Measurements from ENCODE around the gene SAMD10. TPM values are rescaled to one million over a fixed set of nuclear protein-coding genes. Genes with fewer than 3 reads are reported as not detected.
A peak's percentile ranks its signal among the peaks of the same experiment; 100 is the strongest.

Gene SAMD10
- total and polyA plus RNA-seq, 10 of the 15 experiments (the other 5 are each of a cell fraction or from before 2014, with no cell fraction given) = 1.3 to 51.4 (median 17.9) TPM

- ATAC-seq (no peak), DNase-seq (ENCODE audit: low read depth, low spot score) (no peak), FAIRE-seq (no peak)
- Histone ChIP-seq H2AFZ (ENCODE audit: control insufficient read depth, low read depth, low read length) (no peak overlapping the region), H3K36me3 (ENCODE audit: control insufficient read depth in 2 of 2, insufficient read depth in 2 of 2, low read length in 1 of 2) (peaks cover 2 to 17% of the 10 kb centered on the region in 2 experiments; a peak in 3 of 4 replicates), H3K4me2 (ENCODE audit: control insufficient read depth, insufficient read depth) (no peak overlapping the region), H3K9ac (ENCODE audit: control insufficient read depth, insufficient read depth, low read length) (no peak overlapping the region), H3K27ac (ENCODE audit: control insufficient read depth, insufficient read depth) (no peak overlapping the region), H3K27me3 (replicated peaks in 1 of 2; ENCODE audit: control insufficient read depth in 2 of 2, insufficient read depth in 2 of 2, low read length in 1 of 2) (no peaks in the 10 kb centered on the region), H3K4me1 (ENCODE audit: control insufficient read depth, insufficient read depth, low read length) (peaks cover 4% of the 10 kb centered on the region; the same call in 1 of the 2 replicates), H3K9me3 (replicated peaks; ENCODE audit: control insufficient read depth, insufficient read depth, low read length) (no peaks in the 10 kb centered on the region), H4K20me1 (ENCODE audit: control insufficient read depth, insufficient read depth) (no peaks in the 10 kb centered on the region), H3K4me3 (no peak overlapping the region), H3K79me2 (ENCODE audit: control insufficient read depth, insufficient read depth, low read length) (peaks cover 6% of the 10 kb centered on the region)
- ChIA-PET RAD21 (ENCODE audit: unreplicated experiment) (no interaction called here), SMC1A (ENCODE audit: uncharacterized antibody, unreplicated experiment) (interaction anchor here (0.6 kb wide), 1 partner anchor 21 kb away, joined by 3 read pairs; no protein-coding TSS in a partner anchor), POLR2A (no interaction called here), CTCF (no interaction called here)
- in situ Hi-C loops (cut with MboI) (no loop called here), intact Hi-C loops (cut with micrococcal nuclease; ENCODE audit: unreplicated experiment) (no loop called here)
- no TSS peak for BruUV-seq (replicated peaks)
- WGBS (ENCODE audit: insufficient coverage, insufficient replicate concordance, low lambda C conversion rate, missing lambda C conversion rate) = 89% methylated on average over 26 of the region's 27 CpGs
- no peak for TF ChIP-seq MXI1 (IDR thresholded peaks at IDR 0.05; ENCODE audit: low read depth, low read length)
Observed at GRCh38 chr20:63963348-63963741, 16.1 kb downstream of the SAMD10 start.

- intact Hi-C loops (cut with micrococcal nuclease; ENCODE audit: unreplicated experiment) (no loop called here), in situ Hi-C loops (cut with MboI) (no loop called here)
- Histone ChIP-seq H3K27ac (ENCODE audit: control insufficient read depth, insufficient read depth) (no peak overlapping the region), H3K27me3 (replicated peaks in 1 of 2; ENCODE audit: control insufficient read depth in 2 of 2, insufficient read depth in 2 of 2, low read length in 1 of 2) (no peaks in the 10 kb centered on the region), H3K4me3 (no peak overlapping the region), H3K9me3 (replicated peaks; ENCODE audit: control insufficient read depth, insufficient read depth, low read length) (no peaks in the 10 kb centered on the region), H3K4me2 (ENCODE audit: control insufficient read depth, insufficient read depth) (no peak overlapping the region), H3K36me3 (ENCODE audit: control insufficient read depth in 2 of 2, insufficient read depth in 2 of 2, low read length in 1 of 2) (peaks cover 2 to 17% of the 10 kb centered on the region in 2 experiments; a peak in 3 of 4 replicates), H3K9ac (ENCODE audit: control insufficient read depth, insufficient read depth, low read length) (no peak overlapping the region), H3K4me1 (ENCODE audit: control insufficient read depth, insufficient read depth, low read length) (peaks cover 2% of the 10 kb centered on the region; the same call in 1 of the 2 replicates), H3K79me2 (ENCODE audit: control insufficient read depth, insufficient read depth, low read length) (peaks cover under 1% of the 10 kb centered on the region; the same call in 1 of the 2 replicates), H4K20me1 (ENCODE audit: control insufficient read depth, insufficient read depth) (no peaks in the 10 kb centered on the region), H2AFZ (ENCODE audit: control insufficient read depth, low read depth, low read length) (no peak overlapping the region)
- no peak for TF ChIP-seq SPI1 (IDR thresholded peaks at IDR 0.05; ENCODE audit: borderline replicate concordance, insufficient read depth, low read depth, low read length)
- TF ChIP-seq POLR2A (IDR thresholded peaks at IDR 0.05; ENCODE audit: low read depth, low read length) = peak; percentile 33; the same call in 1 of the 2 replicates
- no peak for TF ChIP-seq TCF7 (IDR thresholded peaks at IDR 0.05; ENCODE audit: borderline replicate concordance)
- no peak for TF ChIP-seq KDM1A (IDR thresholded peaks at IDR 0.05; ENCODE audit: borderline replicate concordance)
- TF ChIP-seq NR2C2 (IDR thresholded peaks at IDR 0.05; ENCODE audit: borderline replicate concordance, control insufficient read depth, insufficient read length, low read depth) = no peak
- no peak for TF ChIP-seq CEBPB (IDR thresholded peaks at IDR 0.05; ENCODE audit: borderline replicate concordance in 1 of 2, low read depth in 2 of 2, low read length in 2 of 2)
- no peak for TF ChIP-seq NR2C1 (IDR thresholded peaks at IDR 0.05)
- no peak for TF ChIP-seq NFIC (IDR thresholded peaks at IDR 0.05; ENCODE audit: low read depth, low read length)
- ChIA-PET RAD21 (ENCODE audit: unreplicated experiment) (no interaction called here), SMC1A (ENCODE audit: uncharacterized antibody, unreplicated experiment) (no interaction called here), CTCF (no interaction called here), POLR2A (no interaction called here)
- ATAC-seq (no peak), FAIRE-seq (no peak), DNase-seq (ENCODE audit: low read depth, low spot score) (no peak)
- WGBS (ENCODE audit: insufficient coverage, insufficient replicate concordance, low lambda C conversion rate, missing lambda C conversion rate) = 99% methylated on average over 50 of the region's 61 CpGs
- BruUV-seq (replicated peaks) = no TSS peak
Observed at GRCh38 chr20:63962426-63963347, 16.8 kb downstream of the SAMD10 start.

All from GM12878 (cell line).